Stimulated activated CD4-positive, alpha-beta T cell treated with anti-CD3 and anti-CD28 coated beads, Interleukin-15, amount 100 ng/mL, for 48 hours (primary cell): Measurements from ENCODE around the gene NCOA4.
"Not testable (repeated sequence)": the region's sequence is repeated elsewhere in the genome, so short reads cannot be mapped to it uniquely, and the experiment has no call there.

ENCODE experiments used
- DNase-seq, 2 donors: peaks; one replicate each; pipeline ENCODE4 v3.0.0-alpha.2; 2020; ENCODE audit warnings: low read depth in 2 of 2

The NCOA4 gene

DNA sequence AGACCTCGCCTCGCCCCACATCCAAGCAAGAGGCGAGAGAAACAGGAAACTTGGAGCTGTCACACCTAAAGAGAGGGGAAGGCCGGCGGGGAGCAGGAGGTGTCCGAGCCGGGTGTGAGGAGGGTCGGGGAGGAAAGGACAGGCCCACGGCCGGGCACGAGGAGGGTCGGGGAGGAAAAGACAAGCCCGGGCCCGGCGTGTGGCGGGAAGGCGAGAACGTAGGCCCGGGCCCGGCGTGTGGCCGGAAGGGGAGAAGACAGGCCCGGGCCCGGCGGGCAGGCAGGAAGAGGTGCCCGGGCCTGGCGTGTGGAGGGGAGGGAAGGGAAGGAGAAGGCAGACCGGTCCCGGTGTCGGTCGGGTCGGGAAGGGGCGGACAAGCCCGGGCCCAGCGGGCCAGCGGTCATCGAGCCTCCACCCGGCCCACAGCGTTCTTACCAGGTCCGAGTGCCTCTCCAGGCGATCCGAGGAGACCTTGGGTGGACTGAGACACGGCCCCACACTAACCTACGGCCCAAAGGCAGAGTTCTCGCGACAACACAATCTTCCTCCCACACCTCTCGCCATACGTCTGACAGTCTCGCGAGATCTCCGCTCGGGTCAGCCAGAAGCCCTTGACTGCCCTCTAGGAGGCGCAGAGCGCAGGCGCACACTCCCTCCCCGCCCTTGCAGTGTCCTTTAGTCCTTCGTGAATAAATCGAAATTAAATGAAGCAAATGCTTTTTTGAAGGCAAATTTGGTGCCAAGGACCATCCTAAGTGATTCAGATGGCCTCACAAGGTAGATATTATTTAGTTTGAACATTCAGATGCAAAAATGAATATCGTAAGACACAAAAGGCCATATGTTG, at the start of gene NCOA4:
Gene NCOA4, minus strand, starts transcription at position 533 of the 847 bp plus-strand sequence. CDS start 13,943 bp downstream, outside the sequence.
- peak; percentile 96 for DNase-seq

DNA sequence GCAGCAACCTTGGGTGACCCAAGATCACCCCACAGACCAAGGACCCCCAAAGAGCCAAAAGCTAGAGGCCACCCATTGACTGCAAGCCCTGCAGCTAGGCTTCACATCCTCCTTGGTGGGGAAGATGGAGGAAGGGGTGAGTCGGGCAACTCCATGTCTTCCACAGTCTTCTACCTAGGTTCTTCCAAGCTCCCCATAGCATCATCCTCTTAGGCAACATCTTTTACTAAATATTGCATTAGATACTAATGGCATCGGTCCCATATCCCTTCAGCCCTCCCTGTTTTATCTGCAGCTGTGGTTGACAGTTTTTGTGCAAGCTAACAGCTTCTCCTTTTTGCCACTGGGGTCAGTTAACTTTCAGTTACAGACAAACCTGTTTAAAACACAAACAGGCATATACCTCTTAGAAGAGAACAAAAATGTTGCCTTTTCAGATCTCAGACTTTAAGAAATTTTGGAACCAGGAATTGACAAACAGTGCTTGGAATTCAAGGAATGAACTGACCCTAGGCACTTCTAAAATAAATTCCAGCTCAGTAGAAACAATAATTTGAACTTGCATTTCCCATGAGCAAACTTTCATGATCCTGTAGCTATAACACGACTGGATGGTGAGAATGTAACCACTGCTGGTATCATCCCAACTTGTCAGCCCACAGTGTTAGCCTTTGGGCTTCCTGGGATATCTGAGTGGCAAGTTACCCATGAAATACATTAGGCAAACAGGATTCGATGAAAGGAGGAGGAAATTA, 49.6 kb upstream of the NCOA4 start:
- DNase-seq: no peak

DNA sequence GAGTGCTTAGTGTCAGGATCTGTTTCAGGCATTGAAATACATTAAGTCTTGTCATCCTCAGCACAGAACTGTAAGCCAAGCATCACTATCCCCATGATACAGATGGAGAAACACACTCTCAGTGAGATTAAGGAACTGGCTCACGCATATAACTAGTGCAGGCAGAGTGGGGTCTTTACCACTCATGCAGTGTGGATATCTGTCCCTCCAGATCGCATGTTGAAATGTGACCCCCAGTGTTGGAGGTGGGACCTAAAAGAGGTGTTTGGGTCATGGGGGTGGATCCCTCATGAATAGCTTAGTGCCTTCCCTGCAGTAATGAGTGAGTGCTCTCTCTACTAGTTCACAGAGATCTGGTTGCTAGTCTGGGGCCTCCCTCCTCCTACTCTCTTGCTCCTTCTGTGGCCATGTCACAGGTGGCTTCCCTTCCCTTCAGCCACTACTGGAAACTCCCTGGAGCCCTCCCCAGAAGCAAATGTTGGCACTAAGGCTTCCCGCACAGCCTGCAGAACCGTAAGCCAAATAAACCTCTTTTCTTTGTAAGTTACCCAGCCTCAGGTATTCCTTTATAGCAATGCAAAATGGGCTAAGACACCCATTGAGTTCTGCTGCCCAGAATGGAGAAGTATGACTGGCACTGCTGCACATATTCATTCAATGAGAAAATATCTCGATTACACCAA, 47.4 kb upstream of the NCOA4 start:
- no peak for DNase-seq

DNA sequence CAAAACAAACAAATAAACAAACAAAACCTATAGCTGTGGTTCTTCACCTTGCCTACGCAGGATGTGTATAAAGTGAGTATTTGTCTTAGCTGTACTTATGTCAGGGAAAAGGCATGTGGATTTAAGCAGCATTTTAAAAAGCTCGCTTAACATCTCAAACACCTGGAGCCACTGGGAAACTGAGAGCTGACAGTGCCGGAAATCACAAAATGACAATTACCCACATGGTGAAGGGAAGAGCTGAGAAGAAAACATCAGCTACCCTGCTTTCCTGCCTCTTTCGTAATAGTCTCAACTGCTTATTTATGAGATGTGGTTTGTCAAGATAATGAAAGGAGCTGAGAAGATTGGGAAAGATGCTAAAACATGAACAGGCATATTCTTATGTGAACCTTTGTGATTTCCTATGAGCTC, 46.7 kb upstream of the NCOA4 start:
- DNase-seq: no peak

GRCh38 chr10:46075869-46076268, 45.4 kb upstream of the NCOA4 start:
- DNase-seq: no peak

DNA sequence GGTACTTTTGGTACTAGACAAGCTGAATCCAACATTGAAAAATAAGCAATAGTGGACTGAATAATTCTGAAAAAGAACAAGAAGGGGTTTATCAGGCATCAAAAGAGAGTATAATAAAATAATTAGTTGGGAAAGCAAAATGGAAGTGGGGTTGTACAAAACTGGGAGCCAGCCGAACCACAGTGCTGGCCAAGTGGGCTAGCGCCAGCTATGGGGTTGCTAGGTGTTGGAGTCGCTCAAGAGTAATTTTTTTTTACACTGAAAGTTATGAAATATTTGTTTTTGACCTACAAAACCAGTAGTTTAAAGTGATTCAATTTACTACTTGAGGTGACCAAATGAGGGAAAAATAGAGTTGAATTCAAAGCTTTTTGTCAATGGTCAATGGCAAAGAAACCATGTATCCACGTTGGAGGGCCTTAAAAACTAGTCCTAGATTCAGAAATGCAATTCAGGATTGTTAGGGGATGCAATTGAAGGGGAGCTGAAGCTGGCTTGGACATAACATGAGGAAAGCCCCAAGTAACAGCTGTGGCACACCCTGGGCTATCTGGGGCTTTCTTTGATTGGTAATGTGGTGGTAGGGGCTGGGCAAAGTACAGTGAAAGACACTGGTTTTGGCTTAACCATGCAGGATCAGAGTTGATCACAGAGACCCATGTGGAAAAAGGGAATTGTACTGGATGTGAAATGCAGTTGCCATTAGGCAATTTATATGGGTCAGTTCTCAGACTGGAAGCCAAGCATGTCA, 43.9 kb upstream of the NCOA4 start:
- no peak for DNase-seq

GRCh38 chr10:46073564-46073963, 43.1 kb upstream of the NCOA4 start:
- DNase-seq: no peak

- DNase-seq: no peak
Observed at GRCh38 chr10:46070749-46071148, 40.3 kb upstream of the NCOA4 start.

DNA sequence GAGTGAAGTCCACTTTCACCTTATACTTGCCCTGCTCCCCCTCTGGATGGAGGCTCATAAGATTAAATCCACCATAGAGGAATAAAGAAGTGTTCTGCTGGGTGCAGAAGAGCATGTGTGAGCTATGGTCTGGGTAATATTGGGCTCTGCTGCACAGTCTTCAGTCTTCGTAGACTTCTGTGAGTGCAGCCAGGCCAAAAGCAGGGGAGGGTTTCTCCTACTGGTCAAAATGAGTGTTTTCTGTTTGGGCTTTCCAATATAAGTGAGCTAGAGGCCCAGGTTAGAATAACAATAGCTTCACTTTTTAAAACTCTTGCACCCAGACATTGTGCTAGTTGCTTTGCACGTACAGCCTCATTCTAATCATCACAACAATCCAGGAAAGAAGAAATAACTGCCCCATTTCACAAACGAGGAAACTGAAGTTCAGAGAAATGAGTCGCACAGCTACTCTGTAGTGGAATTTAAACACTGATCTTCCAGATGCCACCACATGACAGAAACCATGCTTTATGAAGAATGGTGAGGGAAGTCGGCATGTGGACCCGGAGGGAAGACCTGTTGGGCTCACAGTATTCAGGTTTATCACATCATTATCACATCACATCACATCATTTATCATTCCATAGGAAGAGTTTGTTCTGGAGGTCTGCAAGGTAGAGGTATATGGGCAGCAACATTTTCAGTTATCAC, 39.5 kb upstream of the NCOA4 start:
- no peak for DNase-seq

DNA sequence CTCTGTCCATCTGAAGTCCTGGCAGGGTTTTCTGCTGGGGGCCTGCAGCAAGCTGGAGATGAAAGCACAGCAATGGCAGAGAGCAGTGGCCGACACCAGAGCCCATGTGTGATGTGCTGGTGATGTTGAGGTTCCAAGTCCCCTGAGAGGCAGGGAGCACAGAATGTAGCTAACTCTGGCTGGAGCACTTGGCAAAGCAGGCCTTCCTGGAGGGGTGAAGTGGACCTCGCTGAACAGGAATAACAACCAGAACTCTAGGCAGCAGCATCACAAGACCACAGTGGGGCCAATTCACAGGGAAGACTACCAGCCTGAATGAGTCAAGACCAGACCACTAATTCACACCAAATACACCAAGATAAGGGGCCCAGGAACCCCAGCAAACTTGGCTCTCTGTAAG, 38.5 kb upstream of the NCOA4 start:
- DNase-seq: no peak

- no peak for DNase-seq
Observed at GRCh38 chr10:46068117-46068516, 37.7 kb upstream of the NCOA4 start.

- DNase-seq: no peak
Observed at GRCh38 chr10:46064269-46064817, 33.9 kb upstream of the NCOA4 start.

- DNase-seq: no peak
Observed at GRCh38 chr10:46062723-46063428, 32.5 kb upstream of the NCOA4 start.

DNA sequence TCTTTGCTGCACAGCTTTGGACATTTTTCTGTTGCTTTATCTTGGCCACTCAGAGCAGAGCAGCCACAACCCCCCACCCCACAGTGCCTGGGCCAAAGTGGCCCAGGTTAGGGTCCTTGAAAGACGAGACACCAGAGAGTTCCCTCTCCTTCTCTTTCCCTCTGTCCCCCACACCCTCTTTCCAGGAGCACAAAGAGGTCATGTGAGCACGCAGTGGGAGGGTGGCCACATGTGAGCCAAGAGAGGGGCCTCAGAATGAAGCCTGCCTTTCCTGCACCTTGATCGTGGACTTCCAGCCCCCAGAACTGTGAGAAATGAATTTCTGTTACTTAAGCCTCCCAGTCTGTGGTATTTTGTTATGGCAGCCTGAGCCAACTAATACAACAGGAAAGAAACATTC, 30.3 kb upstream of the NCOA4 start:
- DNase-seq: no peak

DNA sequence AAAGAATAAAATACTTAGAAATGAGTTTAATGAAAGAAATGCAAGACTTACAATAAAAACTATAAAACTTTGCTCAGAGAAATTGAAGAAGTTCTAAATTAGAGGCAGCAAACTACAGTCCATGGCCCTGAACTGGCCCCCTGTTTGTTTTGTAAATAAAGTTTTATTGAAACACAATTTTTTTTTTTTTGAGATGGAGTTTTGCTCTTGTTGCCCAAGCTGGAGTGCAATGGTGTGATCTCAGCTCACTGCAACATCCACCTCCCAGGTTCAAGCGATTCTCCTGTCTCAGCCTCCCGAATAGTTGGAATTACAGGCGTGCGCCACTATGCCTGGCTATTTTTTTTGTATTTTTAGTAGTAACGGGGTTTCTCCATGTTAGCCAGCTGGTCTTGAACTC, 27.5 kb upstream of the NCOA4 start:
- not testable (repeated sequence) for DNase-seq

DNA sequence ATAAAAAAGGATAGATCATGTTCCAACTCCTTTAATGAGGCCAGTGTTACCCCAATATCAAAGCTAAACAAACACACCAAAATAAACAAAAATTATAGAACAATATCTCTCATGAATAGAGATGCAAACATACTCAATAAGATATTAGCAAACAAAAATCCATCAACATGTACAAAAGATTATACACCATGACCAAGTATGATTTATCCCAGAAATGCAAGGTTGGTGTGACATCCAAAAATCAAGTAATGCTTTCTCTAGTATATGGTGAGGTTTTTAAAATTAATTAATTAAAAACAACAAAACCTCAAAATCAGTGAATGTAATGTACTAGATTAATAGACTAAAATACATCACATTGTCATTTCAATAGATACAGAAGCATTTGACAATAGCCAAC, 26.6 kb upstream of the NCOA4 start:
- no peak for DNase-seq

DNA sequence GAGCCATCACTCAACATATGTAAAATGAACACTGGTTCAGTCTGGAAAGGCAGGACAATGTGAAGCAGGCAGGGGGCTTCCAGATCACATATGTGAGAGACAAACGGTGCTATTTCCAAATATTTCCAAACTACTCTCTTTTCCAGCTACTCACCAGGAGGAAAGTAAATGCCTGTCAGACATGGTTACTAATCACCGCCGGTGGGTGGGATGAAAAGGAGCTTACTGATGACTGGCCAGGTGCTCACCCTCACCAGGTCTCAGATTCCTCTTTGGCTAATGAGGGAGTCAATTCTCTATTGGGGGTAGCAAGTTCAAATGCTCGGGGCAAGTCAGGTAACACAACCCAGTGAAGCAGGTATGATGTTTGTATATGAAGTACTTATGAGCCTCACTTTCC, 25.3 kb upstream of the NCOA4 start:
- no peak for DNase-seq

GRCh38 chr10:46053534-46054434, 23.4 kb upstream of the NCOA4 start:
- DNase-seq: no peak

- DNase-seq: no peak
Observed at GRCh38 chr10:46052791-46053375, 22.5 kb upstream of the NCOA4 start.
